Panc1 (cell line): ENCODE data around the gene MRPL24. TPM values are rescaled to one million over a fixed set of nuclear protein-coding genes. Genes with fewer than 3 reads are reported as not detected.

ENCODE experiments used
- ATAC-seq: fragments of 200-7000 bp; cut with Tn5 transposase; 2 replicates; pipeline ENCODE4 v1.9.1; 2020; ENCODE audit warnings: mild to moderate bottlenecking, moderate library complexity
- BruUV-seq: library from RNA; stranded (reverse); fragments of 400-500 nt; replicated peaks from 2 replicates; lab custom pipeline; 2021; lab: Mats Ljungman, UMichigan
- CTCF ChIA-PET: fragments of 300-600 bp; sonication (Branson Sonifier 250); formaldehyde crosslinking; loops from one replicate; lab custom pipeline; 2022; ENCODE audit warnings: antibody characterized with exemption; lab: Charles Lee
- POLR2A ChIA-PET: fragments of 300-600 bp; sonication (Branson Sonifier 250); formaldehyde crosslinking; loops from one replicate; lab custom pipeline; 2022; ENCODE audit warnings: antibody characterized with exemption; lab: Charles Lee
- DNase-seq: peaks from one replicate; pipeline ENCODE4 v3.0.0-alpha.2; 2010; ENCODE audit warnings: low read depth, low spot score
- H3K27ac ChIP-seq: 2 replicates; pipeline ENCODE4 v1.5.1; 2011; ENCODE audit warnings: mild to moderate bottlenecking, low read length, inconsistent platforms
- H3K27me3 ChIP-seq: fragments of 200-500 bp; sonication (Bioruptor generic); 2 replicates; pipeline ENCODE4 v1.6.0; 2014; ENCODE audit warnings: low read length, inconsistent platforms; ENCODE audit not compliant: control insufficient read depth, insufficient read depth
- H3K36me3 ChIP-seq: fragments of 200-500 bp; sonication (Bioruptor generic); 2 replicates; pipeline ENCODE4 v1.5.1; 2014; ENCODE audit warnings: inconsistent platforms, mild to moderate bottlenecking, low read length, moderate library complexity; ENCODE audit not compliant: control insufficient read depth, insufficient read depth
- H3K4me1 ChIP-seq: 2 replicates; pipeline ENCODE4 v1.5.1; 2011; ENCODE audit warnings: inconsistent platforms, mild to moderate bottlenecking, low read length, moderate library complexity; ENCODE audit not compliant: control insufficient read depth, insufficient read depth
- H3K4me3 ChIP-seq, 2 experiments: 2 replicates each; pipeline ENCODE4 v1.5.1; 2011 to 2012; ENCODE audit warnings: low read depth in 2 of 2, low read length in 2 of 2, mild to moderate bottlenecking in 2 of 2, inconsistent platforms in 1 of 2, moderate library complexity in 1 of 2
- H3K9me3 ChIP-seq: fragments of 200-500 bp; sonication (Bioruptor generic); 2 replicates; pipeline ENCODE4 v1.5.1; 2014; ENCODE audit warnings: low read depth, mild to moderate bottlenecking, inconsistent platforms, low read length, moderate library complexity; ENCODE audit not compliant: control insufficient read depth, insufficient read depth
- CTCF ChIP-seq: fragments of 450-650 bp; IDR thresholded peaks from 2 replicates; pipeline ENCODE4 v1.5.1; 2017; ENCODE audit warnings: mild to moderate bottlenecking
- POLR2AphosphoS5 ChIP-seq: IDR thresholded peaks from 2 replicates; pipeline ENCODE4 v1.6.1; 2012; ENCODE audit warnings: mild to moderate bottlenecking, low read depth, low read length, moderate library complexity
- REST ChIP-seq, 2 experiments: IDR thresholded peaks; 2 replicates each; pipeline ENCODE4 v1.6.1; 2011 to 2012; ENCODE audit warnings: low read depth in 2 of 2, control low read depth in 1 of 2, low read length in 1 of 2, mild to moderate bottlenecking in 1 of 2, moderate library complexity in 1 of 2; ENCODE audit not compliant: insufficient read depth in 1 of 2
- SIN3A ChIP-seq: IDR thresholded peaks from 2 replicates; pipeline ENCODE4 v1.6.1; 2012; ENCODE audit warnings: low read depth, mild to moderate bottlenecking, low read length, moderate library complexity, borderline replicate concordance; ENCODE audit not compliant: insufficient read depth
- TCF7L2 ChIP-seq: IDR thresholded peaks from 2 replicates; pipeline ENCODE4 v1.6.1; 2011; ENCODE audit warnings: mild to moderate bottlenecking, low read depth, low read length, inconsistent platforms
- in situ Hi-C: cut with HindIII; loops from 2 replicates; pipeline ENCODE4 v1.10.0; 2016; ENCODE audit warnings: low sequenced_read_pairs, low pct_unique_long_range_greater_than_20kb
- intact Hi-C: fragments of 100-400 bp; cut with micrococcal nuclease; formaldehyde crosslinking; loops from one replicate; pipeline ENCODE4 v1.10.0; 2022; ENCODE audit not compliant: unreplicated experiment
- total RNA-seq: library from RNA; stranded (reverse); gene quantifications from one replicate; pipeline ENCODE4 v1.2.1, GENCODE V29; 2021; ENCODE audit not compliant: unreplicated experiment

The MRPL24 gene
- total RNA-seq, 1 experiment from 2014 or later = 80.4 TPM

- no peak overlapping the region for H3K4me3 ChIP-seq
- H3K27me3 ChIP-seq = no peaks in the 10 kb centered on the region
- no peak for DNase-seq
- H3K4me1 ChIP-seq = no peaks in the 10 kb centered on the region
- H3K9me3 ChIP-seq = no peaks in the 10 kb centered on the region
- ChIA-PET POLR2A (no interaction called here), CTCF (no interaction called here)
- no TSS peak for BruUV-seq
- no peak overlapping the region for H3K27ac ChIP-seq
- intact Hi-C loops (no loop called here), in situ Hi-C loops (no loop called here)
- no peak for ATAC-seq
- no peak for TF ChIP-seq POLR2AphosphoS5
- H3K36me3 ChIP-seq = peaks cover 3% of the 10 kb centered on the region
Observed at GRCh38 chr1:156788136-156788535, 47.2 kb upstream of the MRPL24 start.

GRCh38 chr1:156786640-156787039 lies 45.8 kb upstream of the MRPL24 start:
- no peaks in the 10 kb centered on the region for H3K4me1 ChIP-seq
- ChIA-PET POLR2A (no interaction called here), CTCF (no interaction called here)
- H3K4me3 ChIP-seq = no peak overlapping the region
- DNase-seq = no peak
- H3K9me3 ChIP-seq = no peaks in the 10 kb centered on the region
- no peaks in the 10 kb centered on the region for H3K27me3 ChIP-seq
- in situ Hi-C loops = no loop called here
- ATAC-seq = no peak; the same call in 1 of the 2 replicates
- intact Hi-C loops = no loop called here
- BruUV-seq = no TSS peak
- TF ChIP-seq SIN3A (no peak), CTCF (no peak), POLR2AphosphoS5 (no peak), TCF7L2 (no peak), REST (IDR thresholded peaks at IDR 0.05; ENCODE audit: insufficient read depth in 1 of 2, low read depth in 2 of 2, low read length in 1 of 2) (no peak)
- H3K36me3 ChIP-seq = no peaks in the 10 kb centered on the region; the same call in none of the 2 replicates
- H3K27ac ChIP-seq = no peak overlapping the region

- intact Hi-C loops (no loop called here), in situ Hi-C loops (no loop called here)
- no peaks in the 10 kb centered on the region for H3K9me3 ChIP-seq
- no peak overlapping the region for H3K4me3 ChIP-seq
- ATAC-seq (no peak), DNase-seq (no peak)
- H3K27me3 ChIP-seq = no peaks in the 10 kb centered on the region
- ChIA-PET POLR2A (no interaction called here), CTCF (no interaction called here)
- no TSS peak for BruUV-seq
- no peak overlapping the region for H3K27ac ChIP-seq
- H3K36me3 ChIP-seq = no peaks in the 10 kb centered on the region; the same call in 1 of the 2 replicates
- TF ChIP-seq TCF7L2 (no peak), CTCF (no peak), POLR2AphosphoS5 (no peak), SIN3A (no peak), REST (IDR thresholded peaks at IDR 0.05; ENCODE audit: insufficient read depth in 1 of 2, low read depth in 2 of 2, low read length in 1 of 2) (no peak)
- H3K4me1 ChIP-seq = no peaks in the 10 kb centered on the region
Observed at GRCh38 chr1:156785458-156785857, 44.6 kb upstream of the MRPL24 start.
